Kidney capillary endothelial cell (primary cell): ENCODE results near the gene AMOTL1.

ENCODE experiments used
- DNase-seq: peaks from one replicate; pipeline ENCODE4 v3.0.0-alpha.2; 2018; ENCODE audit warnings: low spot score

The AMOTL1 gene

GRCh38 chr11:94767701-94768601 is at the start of gene AMOTL1:
Gene AMOTL1, plus strand, starts transcription at chr11:94768356. Its CDS starts 156 bp downstream, at chr11:94768512.
- DNase-seq, result peak; percentile 91

- DNase-seq, result no peak
Measured at GRCh38 chr11:94719876-94720275, 48.3 kb upstream of the AMOTL1 start.

- DNase-seq, result no peak
Measured at GRCh38 chr11:94721565-94722292, 46.4 kb upstream of the AMOTL1 start.

- DNase-seq, result no peak
Measured at GRCh38 chr11:94722735-94723134, 45.4 kb upstream of the AMOTL1 start.

- no peak for DNase-seq
Measured at GRCh38 chr11:94725097-94725496, 43.1 kb upstream of the AMOTL1 start.

GRCh38 chr11:94727819-94728218 is 40.3 kb upstream of the AMOTL1 start:
- no peak for DNase-seq

GRCh38 chr11:94728541-94728940 is 39.6 kb upstream of the AMOTL1 start:
- DNase-seq, result no peak

- DNase-seq, result no peak
Measured at GRCh38 chr11:94728966-94729751, 39.0 kb upstream of the AMOTL1 start.

GRCh38 chr11:94730153-94730552 is 38.0 kb upstream of the AMOTL1 start:
- no peak for DNase-seq

GRCh38 chr11:94731880-94732601 is 36.1 kb upstream of the AMOTL1 start:
- peak; percentile 62 for DNase-seq

GRCh38 chr11:94732617-94733281 is 35.4 kb upstream of the AMOTL1 start:
- peak; percentile 93 for DNase-seq

GRCh38 chr11:94734563-94735275 is 33.4 kb upstream of the AMOTL1 start:
- DNase-seq, result no peak

- no peak for DNase-seq
Measured at GRCh38 chr11:94735907-94736306, 32.2 kb upstream of the AMOTL1 start.

GRCh38 chr11:94737171-94737611 is 31.0 kb upstream of the AMOTL1 start:
- DNase-seq, result no peak

GRCh38 chr11:94738746-94739145 is 29.4 kb upstream of the AMOTL1 start:
- no peak for DNase-seq

- DNase-seq, result no peak
Measured at GRCh38 chr11:94739331-94739730, 28.8 kb upstream of the AMOTL1 start.

GRCh38 chr11:94740083-94741021 is 27.8 kb upstream of the AMOTL1 start:
- no peak for DNase-seq

GRCh38 chr11:94741022-94741679 is 27.0 kb upstream of the AMOTL1 start:
- peak; percentile 68 for DNase-seq

- no peak for DNase-seq
Measured at GRCh38 chr11:94742665-94743064, 25.5 kb upstream of the AMOTL1 start.
